ENCODE results near the gene ITLN1.
"Not testable (repeated sequence)": the region's sequence is repeated elsewhere in the genome, so short reads cannot be mapped to it uniquely, and the experiment has no call there.

ITLN1 gene

GRCh38 chr1:160885042-160885441, at the start of gene ITLN1:
ITLN1 (minus strand) TSS chr1:160885180; CDS start chr1:160884877, 303 bp downstream.
- DNase-seq = no peak

DNA sequence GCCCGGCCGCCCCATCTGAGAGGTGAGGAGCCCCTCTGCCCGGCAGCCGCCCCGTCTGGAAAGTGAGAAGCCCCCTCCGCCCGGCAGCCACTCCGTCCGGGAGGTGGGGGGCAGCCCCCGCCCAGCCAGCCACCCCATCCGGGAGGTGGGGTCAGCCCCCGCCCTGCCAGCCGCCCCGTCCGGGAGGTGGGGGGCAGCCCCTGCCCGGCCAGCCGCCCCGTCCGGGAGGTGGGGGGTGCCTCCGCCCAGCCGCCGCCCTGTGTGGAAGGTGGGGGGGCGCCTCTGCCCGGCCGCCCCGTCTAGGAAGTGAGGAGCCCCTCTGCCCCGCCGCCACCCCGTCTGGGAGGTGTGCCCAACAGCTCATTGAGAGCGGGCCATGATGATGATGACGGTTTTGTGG, 48.3 kb upstream of the ITLN1 start:
- not testable (repeated sequence) for DNase-seq

DNA sequence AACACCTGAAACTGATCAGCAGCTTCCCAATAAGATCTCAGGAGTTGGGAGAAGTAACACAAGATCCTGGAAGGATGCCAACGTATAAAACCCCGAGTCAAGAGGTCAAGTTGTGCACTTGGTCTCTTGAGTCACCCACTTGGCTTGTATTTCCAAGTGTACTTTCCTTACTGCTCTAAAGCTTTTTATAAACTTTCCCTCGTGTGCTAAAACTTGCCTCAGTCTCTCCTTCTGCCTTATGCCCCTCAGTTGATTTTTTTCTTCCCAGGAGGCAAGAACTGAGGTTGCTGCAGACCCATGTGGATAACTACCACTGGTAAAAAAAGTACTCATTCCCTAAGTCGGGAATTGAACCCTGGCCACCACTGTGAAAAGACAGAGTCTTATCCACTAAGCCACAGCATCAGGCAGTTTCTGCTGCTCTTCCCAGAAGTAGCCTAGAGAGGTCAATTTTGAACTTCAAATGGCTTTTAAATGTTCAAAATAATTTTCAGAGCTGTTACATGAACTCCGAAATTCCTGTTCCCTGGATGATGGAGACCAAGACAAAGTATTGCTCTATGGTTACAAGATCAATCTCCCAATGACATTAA, 40.8 kb upstream of the ITLN1 start:
- no peak for DNase-seq

GRCh38 chr1:160924791-160925651, 40.0 kb upstream of the ITLN1 start:
- DNase-seq = no peak

DNA sequence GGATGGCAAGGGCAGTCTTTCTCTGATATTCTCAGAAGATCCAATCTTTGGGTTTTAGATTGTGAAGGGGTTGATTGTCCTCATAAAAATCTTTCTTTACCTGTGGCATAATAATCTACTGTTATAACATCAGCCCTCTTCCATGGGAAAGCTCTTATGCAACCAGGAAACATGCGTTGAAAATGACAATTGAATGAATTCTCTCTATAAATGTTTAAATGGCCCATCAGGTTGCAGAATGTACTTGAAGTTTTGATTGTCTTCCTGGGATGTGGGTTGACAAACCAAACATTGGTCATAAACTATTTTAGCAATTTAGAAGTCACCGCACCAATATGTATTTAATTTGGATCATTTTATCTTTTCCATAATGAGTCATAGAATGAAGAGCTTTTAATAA, 31.7 kb upstream of the ITLN1 start:
- DNase-seq = no peak

GRCh38 chr1:160913229-160913628, 28.2 kb upstream of the ITLN1 start:
- not testable (repeated sequence) for DNase-seq

DNA sequence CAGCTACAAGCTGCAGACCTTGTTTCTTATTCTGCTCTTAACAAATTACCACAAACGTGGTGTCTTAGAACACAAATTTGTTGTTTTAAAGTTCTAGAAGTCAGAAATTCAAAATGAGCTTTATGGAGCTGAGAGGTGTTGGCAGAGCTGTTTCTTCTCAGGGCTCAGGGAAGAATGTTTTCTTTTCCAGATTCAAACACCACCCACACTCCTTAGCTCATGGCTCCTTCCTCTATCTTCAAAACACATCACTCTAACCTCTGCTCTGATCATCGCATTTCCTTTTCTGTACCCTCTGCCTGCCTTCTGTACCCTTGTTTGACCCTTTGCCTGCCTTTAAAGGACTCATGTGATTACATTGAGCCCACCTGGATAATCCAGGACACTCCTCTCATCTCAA, 26.9 kb upstream of the ITLN1 start:
- DNase-seq = no peak

GRCh38 chr1:160911441-160911840, 26.5 kb upstream of the ITLN1 start:
- DNase-seq = no peak

DNA sequence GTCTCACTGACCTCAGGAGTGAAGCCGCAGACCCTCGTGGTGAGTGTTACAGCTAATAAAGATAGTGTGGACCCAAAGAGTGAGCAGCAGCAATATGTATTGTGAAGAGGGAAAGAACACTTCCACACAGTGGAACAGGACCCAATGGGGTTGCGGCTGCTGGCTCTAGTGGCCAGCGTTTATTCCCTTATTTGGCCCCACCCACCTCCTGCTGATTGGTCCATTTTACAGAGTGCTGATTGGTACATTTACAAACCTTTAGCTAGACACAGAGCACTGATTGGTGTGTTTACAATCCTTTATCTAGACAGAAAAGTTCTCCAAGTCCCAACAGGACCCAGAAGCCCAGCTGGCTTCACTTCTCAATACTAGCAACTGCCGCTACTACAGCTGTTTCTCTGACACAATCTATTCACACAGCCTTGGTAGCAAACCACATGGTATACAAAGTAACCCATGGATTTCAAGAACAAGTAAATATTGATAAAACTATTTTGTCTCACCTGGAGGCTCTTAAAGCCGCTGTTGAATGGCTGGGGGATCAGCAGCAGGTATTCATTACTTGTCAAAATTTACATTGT, 25.3 kb upstream of the ITLN1 start:
- DNase-seq = no peak

DNA sequence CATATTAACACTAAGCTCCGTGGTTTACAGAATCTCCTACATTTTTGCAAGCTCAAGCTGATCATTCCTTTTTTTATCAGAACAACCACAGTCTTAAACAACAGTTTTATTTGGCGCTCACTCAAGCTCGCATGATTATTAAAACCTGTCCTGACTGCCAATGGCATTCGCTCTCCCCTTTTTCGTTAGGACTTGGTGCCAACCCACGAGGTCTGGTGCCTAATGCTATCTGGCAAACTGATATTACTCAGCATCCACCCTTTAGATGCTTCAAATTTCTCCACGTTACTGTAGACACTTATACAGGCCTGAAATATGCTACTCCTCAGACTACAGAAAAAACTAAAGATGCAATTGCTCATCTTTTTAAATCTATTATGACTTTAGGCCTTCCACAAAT, 23.0 kb upstream of the ITLN1 start:
- DNase-seq = no peak

- no peak for DNase-seq
Measured at GRCh38 chr1:160905617-160905989, 20.6 kb upstream of the ITLN1 start.

- DNase-seq = no peak
Measured at GRCh38 chr1:160904783-160905616, 20.0 kb upstream of the ITLN1 start.

- not testable (repeated sequence) for DNase-seq
Measured at GRCh38 chr1:160902251-160902650, 17.3 kb upstream of the ITLN1 start.

- DNase-seq = no peak
Measured at GRCh38 chr1:160901768-160902167, 16.8 kb upstream of the ITLN1 start.

- DNase-seq = not testable (repeated sequence)
Measured at GRCh38 chr1:160900683-160901082, 15.7 kb upstream of the ITLN1 start.

GRCh38 chr1:160894368-160895135, 9.6 kb upstream of the ITLN1 start:
- not testable (repeated sequence) for DNase-seq

GRCh38 chr1:160891474-160891873, 6.5 kb upstream of the ITLN1 start:
- no peak for DNase-seq

- DNase-seq = no peak
Measured at GRCh38 chr1:160888926-160889325, 3.9 kb upstream of the ITLN1 start.

- no peak for DNase-seq
Measured at GRCh38 chr1:160887071-160887470, 2.1 kb upstream of the ITLN1 start.

GRCh38 chr1:160884579-160884978, 401 bp downstream of the ITLN1 start:
- no peak for DNase-seq

GRCh38 chr1:160883581-160884513, 1.1 kb downstream of the ITLN1 start:
- DNase-seq = no peak

Measured in activated CD8-positive, alpha-beta memory T cell treated with anti-CD3 and anti-CD28 coated beads, Interleukin-2, amount 50 U/mL, for 4 hours (primary cell).